Measurements from ENCODE around the gene CDH1. TPM values are rescaled to one million over a fixed set of nuclear protein-coding genes. Genes with fewer than 3 reads are reported as not detected.

Gene CDH1
- total RNA-seq, 1 experiment from 2014 or later: 65.8 TPM

DNA sequence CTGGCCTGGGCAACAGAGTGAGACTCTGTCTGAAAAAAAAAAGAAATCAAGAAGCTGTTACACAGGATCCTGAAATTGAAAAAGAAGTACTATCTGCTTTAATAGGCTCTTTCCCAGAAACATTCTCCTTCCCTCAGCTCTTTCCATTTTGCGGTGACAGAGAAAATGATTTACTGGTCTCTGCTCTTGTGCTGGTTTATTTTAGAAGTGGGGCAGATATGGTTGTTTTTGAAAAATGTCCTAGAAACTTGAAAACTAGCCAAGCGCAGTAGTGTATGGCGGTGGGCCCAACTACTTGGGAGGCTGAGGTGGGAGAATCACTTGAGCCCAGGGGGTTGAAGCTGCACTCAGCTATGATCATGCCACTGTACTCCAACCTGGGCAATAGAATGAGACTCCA is 77.4 kb downstream of the CDH1 start:
- H3K36me3 ChIP-seq (ENCODE audit: control insufficient read depth, insufficient read depth, low read length): no peaks in the 10 kb centered on the region
- H3K4me1 ChIP-seq (ENCODE audit: control insufficient read depth, insufficient read depth, low read length): no peaks in the 10 kb centered on the region
- TF ChIP-seq TCF7L2 (IDR thresholded peaks at IDR 0.05; ENCODE audit: low read depth, low read length): no peak
- TF ChIP-seq, protein P1, sequence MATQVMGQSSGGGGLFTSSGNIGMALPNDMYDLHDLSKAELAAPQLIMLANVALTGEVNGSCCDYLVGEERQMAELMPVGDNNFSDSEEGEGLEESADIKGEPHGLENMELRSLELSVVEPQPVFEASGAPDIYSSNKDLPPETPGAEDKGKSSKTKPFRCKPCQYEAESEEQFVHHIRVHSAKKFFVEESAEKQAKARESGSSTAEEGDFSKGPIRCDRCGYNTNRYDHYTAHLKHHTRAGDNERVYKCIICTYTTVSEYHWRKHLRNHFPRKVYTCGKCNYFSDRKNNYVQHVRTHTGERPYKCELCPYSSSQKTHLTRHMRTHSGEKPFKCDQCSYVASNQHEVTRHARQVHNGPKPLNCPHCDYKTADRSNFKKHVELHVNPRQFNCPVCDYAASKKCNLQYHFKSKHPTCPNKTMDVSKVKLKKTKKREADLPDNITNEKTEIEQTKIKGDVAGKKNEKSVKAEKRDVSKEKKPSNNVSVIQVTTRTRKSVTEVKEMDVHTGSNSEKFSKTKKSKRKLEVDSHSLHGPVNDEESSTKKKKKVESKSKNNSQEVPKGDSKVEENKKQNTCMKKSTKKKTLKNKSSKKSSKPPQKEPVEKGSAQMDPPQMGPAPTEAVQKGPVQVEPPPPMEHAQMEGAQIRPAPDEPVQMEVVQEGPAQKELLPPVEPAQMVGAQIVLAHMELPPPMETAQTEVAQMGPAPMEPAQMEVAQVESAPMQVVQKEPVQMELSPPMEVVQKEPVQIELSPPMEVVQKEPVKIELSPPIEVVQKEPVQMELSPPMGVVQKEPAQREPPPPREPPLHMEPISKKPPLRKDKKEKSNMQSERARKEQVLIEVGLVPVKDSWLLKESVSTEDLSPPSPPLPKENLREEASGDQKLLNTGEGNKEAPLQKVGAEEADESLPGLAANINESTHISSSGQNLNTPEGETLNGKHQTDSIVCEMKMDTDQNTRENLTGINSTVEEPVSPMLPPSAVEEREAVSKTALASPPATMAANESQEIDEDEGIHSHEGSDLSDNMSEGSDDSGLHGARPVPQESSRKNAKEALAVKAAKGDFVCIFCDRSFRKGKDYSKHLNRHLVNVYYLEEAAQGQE (IDR thresholded peaks at IDR 0.05; ENCODE audit: insufficient read depth in 1 of 2, low read depth in 2 of 2, low read length in 1 of 2): no peak
- TF ChIP-seq SIN3A (IDR thresholded peaks at IDR 0.05; ENCODE audit: borderline replicate concordance, insufficient read depth, low read depth, low read length): no peak
- TF ChIP-seq POLR2AphosphoS5 (IDR thresholded peaks at IDR 0.05; ENCODE audit: low read depth, low read length): no peak
- BruUV-seq (replicated peaks): no TSS peak
- no peak overlapping the region for H3K4me3 ChIP-seq (ENCODE audit: low read depth in 2 of 2, low read length in 2 of 2)
- no peaks in the 10 kb centered on the region for H3K27me3 ChIP-seq (ENCODE audit: control insufficient read depth, insufficient read depth, low read length)
- POLR2A ChIA-PET: no interaction called here
- H3K27ac ChIP-seq (ENCODE audit: low read length): no peak overlapping the region
- CTCF ChIA-PET: no interaction called here
- intact Hi-C loops (cut with micrococcal nuclease; ENCODE audit: unreplicated experiment) (no loop called here), in situ Hi-C loops (cut with HindIII; ENCODE audit: low pct_unique_long_range_greater_than_20kb, low sequenced_read_pairs) (no loop called here)
- H3K9me3 ChIP-seq (ENCODE audit: control insufficient read depth, insufficient read depth, low read depth, low read length): no peaks in the 10 kb centered on the region
- DNase-seq (ENCODE audit: low read depth, low spot score) (no peak), ATAC-seq (no peak)

DNA sequence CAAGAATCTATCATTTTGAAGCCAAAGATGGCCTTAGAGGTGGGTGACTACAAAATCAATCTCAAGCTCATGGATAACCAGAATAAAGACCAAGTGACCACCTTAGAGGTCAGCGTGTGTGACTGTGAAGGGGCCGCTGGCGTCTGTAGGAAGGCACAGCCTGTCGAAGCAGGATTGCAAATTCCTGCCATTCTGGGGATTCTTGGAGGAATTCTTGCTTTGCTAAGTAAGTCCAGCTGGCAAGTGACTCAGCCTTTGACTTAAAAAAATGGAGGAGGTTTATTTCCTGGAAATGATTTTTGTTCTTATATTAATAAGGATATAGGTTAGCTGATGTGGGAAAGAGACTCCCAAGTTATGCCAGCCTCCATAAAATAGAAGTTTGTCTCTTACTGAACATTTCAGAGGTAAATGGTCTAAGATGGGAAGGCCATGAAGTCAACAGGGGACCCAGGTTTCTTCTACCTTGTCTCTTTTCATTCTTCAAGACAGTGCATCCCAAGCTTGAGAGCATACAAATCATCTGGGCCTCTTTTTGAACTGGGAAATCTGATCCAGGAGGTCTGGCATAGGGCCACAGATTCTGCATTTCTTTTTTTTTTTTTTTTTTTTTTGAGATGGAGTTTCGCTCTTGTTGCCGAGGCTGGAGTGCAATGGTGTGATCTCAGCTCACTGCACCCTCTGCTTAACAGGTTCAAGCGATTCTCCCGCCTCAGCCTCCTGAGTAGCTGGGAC is 86.5 kb downstream of the CDH1 start:
- in situ Hi-C loops (cut with HindIII; ENCODE audit: low pct_unique_long_range_greater_than_20kb, low sequenced_read_pairs): no loop called here
- POLR2A ChIA-PET: no interaction called here

More for the DNA sequence above, 86.5 kb downstream of the CDH1 start:
- no peaks in the 10 kb centered on the region for H3K36me3 ChIP-seq (ENCODE audit: control insufficient read depth, insufficient read depth, low read length)
- no peak overlapping the region for H3K4me3 ChIP-seq (ENCODE audit: low read depth in 2 of 2, low read length in 2 of 2)
- TF ChIP-seq, protein P2, sequence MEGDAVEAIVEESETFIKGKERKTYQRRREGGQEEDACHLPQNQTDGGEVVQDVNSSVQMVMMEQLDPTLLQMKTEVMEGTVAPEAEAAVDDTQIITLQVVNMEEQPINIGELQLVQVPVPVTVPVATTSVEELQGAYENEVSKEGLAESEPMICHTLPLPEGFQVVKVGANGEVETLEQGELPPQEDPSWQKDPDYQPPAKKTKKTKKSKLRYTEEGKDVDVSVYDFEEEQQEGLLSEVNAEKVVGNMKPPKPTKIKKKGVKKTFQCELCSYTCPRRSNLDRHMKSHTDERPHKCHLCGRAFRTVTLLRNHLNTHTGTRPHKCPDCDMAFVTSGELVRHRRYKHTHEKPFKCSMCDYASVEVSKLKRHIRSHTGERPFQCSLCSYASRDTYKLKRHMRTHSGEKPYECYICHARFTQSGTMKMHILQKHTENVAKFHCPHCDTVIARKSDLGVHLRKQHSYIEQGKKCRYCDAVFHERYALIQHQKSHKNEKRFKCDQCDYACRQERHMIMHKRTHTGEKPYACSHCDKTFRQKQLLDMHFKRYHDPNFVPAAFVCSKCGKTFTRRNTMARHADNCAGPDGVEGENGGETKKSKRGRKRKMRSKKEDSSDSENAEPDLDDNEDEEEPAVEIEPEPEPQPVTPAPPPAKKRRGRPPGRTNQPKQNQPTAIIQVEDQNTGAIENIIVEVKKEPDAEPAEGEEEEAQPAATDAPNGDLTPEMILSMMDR (IDR thresholded peaks at IDR 0.05): no peak
- TF ChIP-seq TCF7L2 (IDR thresholded peaks at IDR 0.05; ENCODE audit: low read depth, low read length) (no peak), SIN3A (IDR thresholded peaks at IDR 0.05; ENCODE audit: borderline replicate concordance, insufficient read depth, low read depth, low read length) (no peak), POLR2AphosphoS5 (IDR thresholded peaks at IDR 0.05; ENCODE audit: low read depth, low read length) (no peak)
- TF ChIP-seq, protein P1 (IDR thresholded peaks at IDR 0.05; ENCODE audit: insufficient read depth in 1 of 2, low read depth in 2 of 2, low read length in 1 of 2): no peak
- CTCF ChIA-PET: no interaction called here
- H3K27ac ChIP-seq (ENCODE audit: low read length): no peak overlapping the region
- H3K4me1 ChIP-seq (ENCODE audit: control insufficient read depth, insufficient read depth, low read length): no peaks in the 10 kb centered on the region
- intact Hi-C loops (cut with micrococcal nuclease; ENCODE audit: unreplicated experiment): no loop called here
- DNase-seq (ENCODE audit: low read depth, low spot score): no peak
- ATAC-seq: no peak
- no peaks in the 10 kb centered on the region for H3K27me3 ChIP-seq (ENCODE audit: control insufficient read depth, insufficient read depth, low read length)
- no TSS peak for BruUV-seq (replicated peaks)
- H3K9me3 ChIP-seq (ENCODE audit: control insufficient read depth, insufficient read depth, low read depth, low read length): no peaks in the 10 kb centered on the region

Data from Panc1 (cell line).